HG03460 (cell line): Measurements from ENCODE around the gene CABLES1.
A peak's percentile ranks its signal among the peaks of the same experiment; 100 is the strongest.
"Not testable (repeated sequence)": the region's sequence is repeated elsewhere in the genome, so short reads cannot be mapped to it uniquely, and the experiment has no call there.

ENCODE experiments used
- ATAC-seq: cut with Tn5 transposase; IDR thresholded peaks from one replicate; pipeline ENCODE4 v1.9.1; 2021; ENCODE audit not compliant: unreplicated experiment

Gene CABLES1

GRCh38 chr18:23109163-23109562, 26.1 kb upstream of the CABLES1 start:
- not testable (repeated sequence) for ATAC-seq

DNA sequence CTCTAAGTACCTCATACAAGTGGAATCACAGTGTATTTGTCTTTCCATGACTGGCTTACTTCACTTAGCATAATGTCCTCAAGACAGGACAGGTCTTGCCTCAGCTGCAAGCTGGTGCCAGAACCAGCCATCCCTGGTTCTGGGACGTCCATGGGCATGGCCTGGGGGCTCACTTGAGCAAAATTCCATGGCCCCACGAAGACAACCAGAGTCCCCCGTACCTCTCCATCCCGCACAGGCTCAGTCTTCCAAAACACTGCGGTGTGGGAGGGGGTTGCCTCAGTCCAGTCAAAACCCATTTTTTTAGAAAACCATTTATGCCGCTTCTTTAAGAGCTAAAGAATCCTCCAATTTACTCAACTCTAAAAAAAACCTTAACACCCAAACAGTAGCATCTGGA, 21.7 kb upstream of the CABLES1 start:
- no peak for ATAC-seq

DNA sequence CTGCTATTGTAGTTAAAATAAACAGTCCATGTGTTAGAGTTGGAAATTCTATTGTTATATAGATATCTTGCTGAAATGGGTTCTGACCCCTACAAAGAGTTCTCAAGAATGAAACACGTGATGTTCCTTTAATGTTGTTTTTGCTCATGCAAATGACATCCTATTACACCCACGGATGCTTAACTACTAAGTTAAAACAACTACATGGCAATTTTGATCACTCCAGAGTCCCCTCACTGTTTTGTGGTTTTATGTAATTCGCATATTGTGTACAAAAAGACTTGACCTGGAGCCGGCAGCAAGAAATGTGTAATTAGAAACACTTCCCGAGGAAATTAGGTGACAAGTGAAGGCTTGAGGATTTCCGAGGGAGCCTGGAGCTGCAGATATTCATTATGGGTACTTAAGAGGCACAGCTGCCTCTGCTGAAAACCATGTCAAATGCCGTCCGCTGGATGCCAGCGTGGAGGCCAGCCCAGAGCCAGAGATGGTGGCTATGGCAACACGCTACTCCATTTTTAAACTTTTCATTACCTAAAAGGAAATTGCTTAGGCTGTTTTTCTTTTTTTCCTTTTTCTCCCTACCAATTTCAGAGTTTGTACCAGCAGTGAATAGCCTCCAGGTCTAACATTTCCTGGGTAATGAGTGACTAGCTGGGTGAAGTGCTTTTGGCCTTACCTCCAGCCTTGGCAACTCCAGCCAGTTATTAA, 21.0 kb upstream of the CABLES1 start:
- no peak for ATAC-seq

- no peak for ATAC-seq
Measured at GRCh38 chr18:23114911-23115310, 20.4 kb upstream of the CABLES1 start.

- no peak for ATAC-seq
Measured at GRCh38 chr18:23115683-23116096, 19.6 kb upstream of the CABLES1 start.

DNA sequence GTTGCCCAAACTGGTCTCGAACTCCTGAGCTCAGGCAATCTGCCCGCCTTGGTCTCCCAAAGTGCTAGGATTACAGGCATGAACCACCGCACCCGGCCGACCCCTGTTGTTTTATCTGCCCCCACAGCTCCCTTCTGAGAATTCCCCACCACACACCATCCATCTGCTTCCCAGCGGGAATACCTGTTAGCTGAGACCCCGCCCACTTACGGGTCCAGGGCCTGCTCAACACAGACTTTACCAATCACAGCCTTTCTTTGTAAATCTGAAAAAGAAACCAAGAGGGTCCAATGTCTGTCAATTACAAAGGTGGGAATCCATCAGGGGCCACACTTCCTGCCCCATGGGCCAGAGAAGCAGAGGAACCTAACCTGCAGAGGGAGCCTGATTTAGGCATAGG, 14.2 kb upstream of the CABLES1 start:
- no peak for ATAC-seq

- no peak for ATAC-seq
Measured at GRCh38 chr18:23122334-23123229, 12.7 kb upstream of the CABLES1 start.

GRCh38 chr18:23126376-23127056, 8.8 kb upstream of the CABLES1 start:
- no peak for ATAC-seq

GRCh38 chr18:23127090-23127489, 8.2 kb upstream of the CABLES1 start:
- ATAC-seq = no peak

DNA sequence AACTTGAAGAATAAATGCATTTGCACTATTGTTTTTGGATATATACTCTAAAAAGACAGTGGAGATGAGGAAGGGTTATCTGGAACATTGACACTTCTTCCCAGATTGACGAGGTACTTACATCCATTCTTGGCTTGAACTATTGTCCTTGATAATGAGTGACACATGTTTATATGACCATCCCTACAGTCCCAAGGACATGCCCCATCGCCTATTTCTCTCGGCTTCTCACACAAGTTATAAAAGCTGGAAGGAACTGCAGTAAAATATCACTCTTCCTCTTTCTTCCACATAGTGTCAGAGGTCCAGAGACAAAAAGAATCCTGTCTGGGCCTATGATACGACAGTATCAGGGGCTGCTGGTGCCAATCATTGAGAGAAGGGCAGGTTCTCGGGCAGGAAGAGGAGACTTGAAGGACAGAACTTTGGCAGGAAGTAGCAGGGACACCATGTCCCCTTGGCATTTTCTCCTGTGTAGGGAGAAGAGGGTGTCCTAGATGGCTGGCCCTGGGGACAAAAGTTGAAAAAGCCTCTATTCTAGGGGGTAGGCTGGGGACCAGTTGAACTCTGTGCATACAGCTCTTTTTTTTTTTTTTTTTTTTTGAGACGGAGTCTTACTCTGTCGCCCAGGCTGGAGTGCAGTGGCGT, 5.8 kb upstream of the CABLES1 start:
- ATAC-seq = no peak

GRCh38 chr18:23131693-23132319, 3.5 kb upstream of the CABLES1 start:
- ATAC-seq = no peak

DNA sequence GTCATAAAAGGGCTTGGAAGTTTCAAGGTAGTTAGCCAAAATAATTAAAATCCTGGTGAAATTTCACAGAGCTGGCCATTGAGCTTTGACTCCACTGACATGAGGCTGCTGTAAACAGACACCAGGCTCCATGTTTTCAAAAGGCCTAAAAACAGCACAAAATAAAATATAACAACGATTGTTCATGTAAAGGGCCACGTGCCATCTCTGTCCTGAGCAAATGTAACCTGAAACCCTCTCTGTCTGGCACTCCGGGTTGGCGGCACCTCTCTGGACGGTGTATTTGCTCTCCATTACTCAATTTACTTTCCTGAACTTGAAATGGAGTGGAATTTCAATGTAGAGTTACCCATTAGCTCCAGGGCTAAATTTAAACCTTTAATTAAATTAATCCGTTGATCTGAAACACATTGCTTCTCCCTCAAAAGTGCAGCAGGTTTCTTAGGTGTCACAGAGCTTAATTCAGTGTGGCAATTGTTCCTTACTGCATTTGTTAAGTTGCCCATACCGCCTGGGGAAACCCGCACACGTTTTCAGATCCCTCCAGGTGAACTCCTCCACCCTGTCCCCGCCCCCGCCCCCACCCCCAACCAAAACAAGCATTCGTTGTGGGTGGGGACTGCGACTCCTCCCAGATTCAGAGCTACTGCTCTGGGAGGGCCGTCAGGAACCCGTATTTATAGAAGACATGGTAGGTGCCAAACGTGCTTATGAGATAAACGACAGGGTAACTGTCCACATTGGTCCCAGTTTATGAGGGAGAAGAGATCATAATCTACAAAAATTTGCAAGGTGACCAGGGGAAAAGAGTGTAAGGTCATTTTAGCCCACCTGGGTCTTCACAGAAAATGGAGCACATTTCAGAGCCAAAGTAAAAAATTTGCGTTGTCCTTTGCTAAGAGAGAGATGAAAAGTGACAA, 1.2 kb upstream of the CABLES1 start:
- ATAC-seq = peak; percentile 57

DNA sequence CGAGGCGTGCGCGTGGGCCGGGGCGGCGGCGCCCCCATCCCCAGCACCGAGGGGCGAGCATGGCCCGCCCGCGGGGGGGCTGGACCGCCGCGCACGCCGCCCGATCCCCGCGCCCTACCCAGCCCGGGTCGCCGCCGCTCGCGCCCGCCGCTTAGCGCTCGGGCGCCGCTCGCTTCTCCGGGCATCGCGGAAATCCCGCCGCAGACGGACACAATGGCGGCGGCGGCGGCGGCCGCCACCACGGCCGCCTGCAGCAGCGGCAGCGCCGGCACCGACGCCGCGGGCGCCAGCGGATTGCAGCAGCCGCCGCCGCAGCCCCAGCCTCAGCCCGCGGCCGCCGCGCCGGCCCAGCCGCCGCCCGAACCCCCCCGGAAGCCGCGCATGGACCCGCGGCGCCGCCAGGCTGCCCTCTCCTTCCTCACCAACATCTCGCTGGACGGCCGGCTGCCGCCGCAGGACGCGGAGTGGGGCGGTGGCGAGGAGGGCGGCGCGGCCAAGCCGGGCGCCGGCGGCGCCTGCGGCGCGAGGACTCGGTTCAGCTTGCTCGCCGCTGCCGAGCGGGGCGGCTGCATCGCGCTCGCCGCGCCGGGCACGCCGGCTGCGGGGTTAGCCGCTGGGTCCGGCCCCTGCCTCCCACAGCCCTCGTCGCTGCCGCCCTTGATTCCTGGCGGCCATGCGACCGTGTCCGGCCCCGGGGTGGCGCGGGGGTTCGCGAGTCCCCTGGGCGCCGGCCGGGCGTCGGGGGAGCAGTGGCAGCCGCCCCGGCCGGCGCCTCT, 453 bp downstream of the CABLES1 start:
- no peak for ATAC-seq

GRCh38 chr18:23136326-23137096, 1.2 kb downstream of the CABLES1 start:
- peak; percentile 26 for ATAC-seq

DNA sequence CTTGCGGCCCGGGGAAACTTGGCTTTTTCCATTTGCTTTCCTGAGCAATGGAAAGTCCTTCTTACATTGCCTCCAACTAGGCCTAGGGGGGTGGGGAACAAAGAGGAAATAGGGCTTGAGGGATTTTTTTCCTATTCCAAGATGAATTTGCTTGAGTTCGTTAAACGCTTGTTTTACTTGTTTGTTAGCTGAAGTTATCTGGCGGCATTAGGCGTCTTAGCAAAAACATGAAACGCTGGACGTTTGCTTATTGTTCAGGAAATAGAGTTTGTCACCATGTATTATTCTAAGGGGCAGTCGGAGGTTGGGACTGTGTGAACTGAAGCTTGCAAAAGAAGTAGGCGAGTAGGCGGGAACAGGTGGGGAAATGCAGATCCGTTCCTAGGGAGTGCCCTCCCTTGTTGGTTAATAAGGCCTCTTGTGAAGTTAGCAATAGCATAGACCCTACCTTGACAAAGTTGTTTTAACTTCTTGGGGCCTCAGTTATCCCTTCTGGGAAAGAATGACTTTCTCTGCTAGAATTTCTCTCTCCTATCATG, 1.9 kb downstream of the CABLES1 start:
- no peak for ATAC-seq

DNA sequence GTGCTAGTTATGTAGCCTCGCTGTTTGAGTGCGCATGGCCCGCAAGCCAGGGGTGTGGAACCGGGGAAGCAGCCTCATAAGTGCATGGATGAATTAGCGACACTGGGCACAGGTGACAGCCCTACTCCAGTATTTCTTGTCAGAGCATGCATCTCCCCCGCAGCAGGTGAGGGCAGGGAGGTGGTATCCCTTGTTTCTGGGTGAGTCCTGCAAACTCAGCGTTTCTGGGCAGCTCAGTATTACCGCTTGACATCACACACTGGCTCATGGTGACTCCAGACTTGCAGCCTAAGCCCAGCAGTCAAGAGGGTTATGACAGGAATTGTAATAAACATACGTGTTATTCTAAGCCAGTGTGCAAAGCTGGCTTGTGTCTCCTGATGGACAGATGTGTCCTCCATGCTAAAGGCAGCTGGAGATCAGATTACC, 2.5 kb downstream of the CABLES1 start:
- no peak for ATAC-seq

DNA sequence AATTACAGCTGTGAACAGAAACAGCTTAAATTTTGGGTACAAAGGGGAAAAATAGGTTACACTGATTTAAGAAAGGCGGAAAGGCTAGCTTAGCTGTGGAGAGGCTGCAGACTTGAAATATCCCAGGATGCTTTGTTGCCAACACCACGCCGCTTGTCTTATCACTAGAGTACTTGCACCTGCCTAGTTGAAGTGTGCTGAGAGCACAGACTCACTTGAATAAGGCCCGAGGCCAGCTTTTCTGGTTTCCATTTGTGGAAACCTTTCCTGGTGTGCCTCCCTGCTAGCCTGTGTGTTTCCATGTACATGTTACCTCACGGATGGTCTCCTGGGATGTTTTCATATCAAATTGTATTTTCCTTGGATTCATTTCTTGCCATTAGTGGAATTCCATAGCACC, 3.2 kb downstream of the CABLES1 start:
- ATAC-seq = no peak
